ENCODE measurements around the gene NEGR1. TPM values are rescaled to one million over a fixed set of nuclear protein-coding genes. Genes with fewer than 3 reads are reported as not detected.

Gene NEGR1
- total RNA-seq, 1 experiment from 2014 or later: 0.05 TPM

GRCh38 chr1:71717186-71717585, 565.2 kb downstream of the NEGR1 start:
- H3K27ac ChIP-seq (ENCODE audit: low read depth, low read length): no peak overlapping the region
- POLR2A ChIA-PET: no interaction called here
- CTCF ChIA-PET: no interaction called here
- ATAC-seq (no peak), DNase-seq (ENCODE audit: low read depth, low spot score) (no peak)
- BruUV-seq (replicated peaks): no TSS peak
- H3K9me3 ChIP-seq (ENCODE audit: control insufficient read depth in 1 of 2, insufficient read depth in 1 of 2, low read depth in 1 of 2, low read length in 2 of 2): no peaks in the 10 kb centered on the region; a peak in 2 of 4 replicates
- H3K9ac ChIP-seq (ENCODE audit: low read length): no peak overlapping the region
- H3K4me2 ChIP-seq (ENCODE audit: low read length): no peak overlapping the region
- H3K9me2 ChIP-seq (ENCODE audit: insufficient read depth): no peaks in the 10 kb centered on the region
- H3K79me2 ChIP-seq (ENCODE audit: insufficient read depth, low read length): no peaks in the 10 kb centered on the region
- no peak for TF ChIP-seq YY1 (IDR thresholded peaks at IDR 0.05; ENCODE audit: extremely low read depth, insufficient replicate concordance, low read depth, low read length)
- TF ChIP-seq TCF7L2 (IDR thresholded peaks at IDR 0.05; ENCODE audit: borderline replicate concordance, extremely low read depth, insufficient read depth, insufficient read length): no peak
- no peak for TF ChIP-seq CEBPB (IDR thresholded peaks at IDR 0.05; ENCODE audit: low read depth)
- no peak for TF ChIP-seq ZNF274 (IDR thresholded peaks at IDR 0.05; ENCODE audit: low read depth, low read length)
- no peak for TF ChIP-seq ZBTB33 (IDR thresholded peaks at IDR 0.05; ENCODE audit: extremely low read depth, insufficient replicate concordance, low read length)
- no peak for TF ChIP-seq EZH2phosphoT487 (IDR thresholded peaks at IDR 0.05; ENCODE audit: borderline replicate concordance)
- no peak for TF ChIP-seq SIN3A (IDR thresholded peaks at IDR 0.05; ENCODE audit: low read depth)
- no peak for TF ChIP-seq ZFX (IDR thresholded peaks at IDR 0.05)
- TF ChIP-seq EZH2 (IDR thresholded peaks at IDR 0.05): no peak
- TF ChIP-seq POLR2A (IDR thresholded peaks at IDR 0.05; ENCODE audit: borderline replicate concordance, extremely low read depth, insufficient read depth, insufficient read length): no peak
- no peak for TF ChIP-seq JUND (IDR thresholded peaks at IDR 0.05)
- H3K4me1 ChIP-seq (ENCODE audit: control insufficient read depth in 1 of 2, insufficient read depth in 2 of 2, low read length in 2 of 2): no peaks in the 10 kb centered on the region
- intact Hi-C loops (cut with micrococcal nuclease): no loop called here
- RAD21 ChIA-PET (ENCODE audit: low non-redundant PET in 1 of 2, low total read pairs in 2 of 2, uncharacterized antibody in 2 of 2, unreplicated experiment in 2 of 2): no interaction called here
- no peak overlapping the region for H2AFZ ChIP-seq (ENCODE audit: low read depth, low read length, poor library complexity, severe bottlenecking)
- H3K27me3 ChIP-seq (ENCODE audit: insufficient read depth, low read length): no peaks in the 10 kb centered on the region
- no peaks in the 10 kb centered on the region for H4K20me1 ChIP-seq (ENCODE audit: insufficient read depth)
- H3K4me3 ChIP-seq (replicated peaks in 1 of 2; ENCODE audit: low read depth in 1 of 2, low read length in 2 of 2): no peak overlapping the region
- no peaks in the 10 kb centered on the region for H3K36me3 ChIP-seq (ENCODE audit: control insufficient read depth in 1 of 2, insufficient read depth in 2 of 2, low read length in 2 of 2)
